AG04450 (cell line): Measurements from ENCODE around the gene CDC14B. TPM values are rescaled to one million over a fixed set of nuclear protein-coding genes. Genes with fewer than 3 reads are reported as not detected.
"Not testable (repeated sequence)": the region's sequence is repeated elsewhere in the genome, so short reads cannot be mapped to it uniquely, and the experiment has no call there.

ENCODE experiments used
- CTCF ChIA-PET: fragments of 300-600, 350-600 bp; formaldehyde crosslinking; extraction: SDS; loops from one replicate; lab custom pipeline; 2022; ENCODE audit warnings: antibody characterized with exemption, inconsistent platforms; lab: Charles Lee
- POLR2A ChIA-PET: fragments of 350-600 bp; formaldehyde crosslinking; extraction: SDS; loops from one replicate; lab custom pipeline; 2021; ENCODE audit warnings: antibody characterized with exemption, inconsistent platforms; lab: Yijun Ruan, JAX
- DNase-seq: peaks from one replicate; pipeline ENCODE4 v3.0.0-alpha.2; 2011; ENCODE audit warnings: low read depth, low spot score
- H3K27ac ChIP-seq: one replicate; pipeline ENCODE4 v1.5.1; 2012; ENCODE audit warnings: low read depth, low read length, control low read depth
- H3K27me3 ChIP-seq: one replicate; pipeline ENCODE4 v1.6.0; 2012; ENCODE audit warnings: low read length; ENCODE audit not compliant: control insufficient read depth, insufficient read depth
- H3K4me3 ChIP-seq: 2 replicates; pipeline ENCODE4 v1.5.1; 2011; ENCODE audit warnings: mild to moderate bottlenecking, low read depth, low read length, control low read depth
- H3K9me3 ChIP-seq: 2 replicates; pipeline ENCODE4 v1.5.1; 2012; ENCODE audit warnings: low read length; ENCODE audit not compliant: control insufficient read depth, insufficient read depth
- CTCF ChIP-seq: IDR thresholded peaks from 2 replicates; pipeline ENCODE4 v1.5.1; 2011; ENCODE audit warnings: low read depth, low read length, control low read depth, inconsistent platforms
- polyA plus RNA-seq: library from polyadenylated mRNA; depleted of rRNA; stranded (reverse); fragments of >200 nt; gene quantifications from 2 replicates; pipeline ENCODE4 v1.2.3, GENCODE V29; 2011

The CDC14B gene
- polyA plus RNA-seq, 1 experiment, result 19.1 TPM

GRCh38 chr9:96646081-96646991 is 26.7 kb upstream of the CDC14B start:
- no peak for TF ChIP-seq CTCF
- peak overlapping the region; percentile 58 for H3K27ac ChIP-seq
- POLR2A ChIA-PET, result no interaction called here
- DNase-seq, result no peak
- CTCF ChIA-PET, result no interaction called here
- no peaks in the 10 kb centered on the region for H3K27me3 ChIP-seq
- peaks cover 2% of the 10 kb centered on the region; the same call in 1 of the 2 replicates for H3K9me3 ChIP-seq
- H3K4me3 ChIP-seq, result no peak overlapping the region

GRCh38 chr9:96644137-96644536 is 24.5 kb upstream of the CDC14B start:
- no peak overlapping the region for H3K4me3 ChIP-seq
- POLR2A ChIA-PET, result interaction anchor here (0.6 kb wide), 1 partner anchor 205 kb away, joined by 4 read pairs; no protein-coding TSS in a partner anchor
- H3K27ac ChIP-seq, result no peak overlapping the region
- H3K27me3 ChIP-seq, result no peaks in the 10 kb centered on the region
- DNase-seq, result no peak
- TF ChIP-seq CTCF, result no peak
- CTCF ChIA-PET, result interaction anchor here (0.5 to 0.6 kb wide), 2 partner anchors 77 to 208 kb away, joined by 3 read pairs; no protein-coding TSS in a partner anchor
- H3K9me3 ChIP-seq, result peaks cover 2% of the 10 kb centered on the region; the same call in 1 of the 2 replicates

- Histone ChIP-seq H3K9me3 (peaks cover 2% of the 10 kb centered on the region; the same call in 1 of the 2 replicates), H3K4me3 (no peak overlapping the region), H3K27ac (no peak overlapping the region), H3K27me3 (no peaks in the 10 kb centered on the region)
- POLR2A ChIA-PET, result no interaction called here
- no peak for TF ChIP-seq CTCF
- CTCF ChIA-PET, result no interaction called here
- no peak for DNase-seq
Observed at GRCh38 chr9:96641514-96641913, 21.9 kb upstream of the CDC14B start.

GRCh38 chr9:96638606-96639364 is 19.1 kb upstream of the CDC14B start:
- POLR2A ChIA-PET, result no interaction called here
- no peak overlapping the region for H3K4me3 ChIP-seq
- no peak for TF ChIP-seq CTCF
- no peak for DNase-seq
- no peak overlapping the region for H3K27ac ChIP-seq
- CTCF ChIA-PET, result no interaction called here
- H3K27me3 ChIP-seq, result no peaks in the 10 kb centered on the region
- H3K9me3 ChIP-seq, result no peaks in the 10 kb centered on the region; the same call in 1 of the 2 replicates

- POLR2A ChIA-PET, result no interaction called here
Observed at GRCh38 chr9:96636368-96636767, 16.7 kb upstream of the CDC14B start.

GRCh38 chr9:96633579-96633978 is 13.9 kb upstream of the CDC14B start:
- H3K27ac ChIP-seq, DNase-seq, H3K9me3 ChIP-seq, CTCF ChIA-PET, H3K4me3 ChIP-seq, H3K27me3 ChIP-seq, POLR2A ChIA-PET: not testable (repeated sequence)

More at GRCh38 chr9:96636368-96636767, 16.7 kb upstream of the CDC14B start:
- Histone ChIP-seq H3K27me3 (no peaks in the 10 kb centered on the region), H3K9me3 (no peaks in the 10 kb centered on the region; the same call in 1 of the 2 replicates), H3K27ac (no peak overlapping the region), H3K4me3 (no peak overlapping the region)
- no peak for TF ChIP-seq CTCF
- DNase-seq, result no peak
- CTCF ChIA-PET, result no interaction called here
